ENCODE results near the gene PTPRR. TPM values are rescaled to one million over a fixed set of nuclear protein-coding genes. Genes with fewer than 3 reads are reported as not detected.

PTPRR gene
- total RNA-seq, 2 experiments from 2014 or later, result not detected

DNA sequence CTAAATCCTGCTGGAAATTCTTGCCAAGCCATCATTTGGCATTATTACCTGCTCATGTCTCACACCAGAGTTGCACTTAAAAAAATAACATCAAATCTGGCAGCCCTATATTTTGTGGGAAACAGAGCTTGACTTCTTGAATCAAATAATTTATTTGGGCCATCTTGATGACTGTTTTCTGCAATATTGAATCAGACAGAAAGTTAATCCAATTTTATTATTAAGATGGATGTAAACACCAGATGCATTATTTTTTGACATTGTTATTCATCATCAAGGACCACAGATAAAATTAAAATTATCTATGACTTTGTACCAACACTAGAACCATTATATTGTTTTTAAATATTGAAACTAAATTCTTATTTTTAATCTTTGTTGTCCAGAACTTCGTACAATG is 132.9 kb downstream of the PTPRR start:
- no peaks in the 10 kb centered on the region for H3K9me2 ChIP-seq (ENCODE audit: insufficient read depth, low read length)
- H3K4me2 ChIP-seq (ENCODE audit: low read length), result no peak overlapping the region
- H3K4me3 ChIP-seq (ENCODE audit: low read depth, low read length, poor library complexity, severe bottlenecking), result no peak overlapping the region
- H3K27ac ChIP-seq (ENCODE audit: low read depth, low read length, poor library complexity, severe bottlenecking), result no peak overlapping the region
- intact Hi-C loops (cut with micrococcal nuclease; ENCODE audit: unreplicated experiment), result no loop called here
- no peaks in the 10 kb centered on the region for H3K4me1 ChIP-seq (ENCODE audit: insufficient read depth, low read length, poor library complexity, severe bottlenecking)
- H3K9me3 ChIP-seq (ENCODE audit: low read length), result no peaks in the 10 kb centered on the region
- TF ChIP-seq EZH2phosphoT487 (IDR thresholded peaks at IDR 0.05; ENCODE audit: borderline replicate concordance, low read depth, low read length), result no peak
- TF ChIP-seq, protein P1, sequence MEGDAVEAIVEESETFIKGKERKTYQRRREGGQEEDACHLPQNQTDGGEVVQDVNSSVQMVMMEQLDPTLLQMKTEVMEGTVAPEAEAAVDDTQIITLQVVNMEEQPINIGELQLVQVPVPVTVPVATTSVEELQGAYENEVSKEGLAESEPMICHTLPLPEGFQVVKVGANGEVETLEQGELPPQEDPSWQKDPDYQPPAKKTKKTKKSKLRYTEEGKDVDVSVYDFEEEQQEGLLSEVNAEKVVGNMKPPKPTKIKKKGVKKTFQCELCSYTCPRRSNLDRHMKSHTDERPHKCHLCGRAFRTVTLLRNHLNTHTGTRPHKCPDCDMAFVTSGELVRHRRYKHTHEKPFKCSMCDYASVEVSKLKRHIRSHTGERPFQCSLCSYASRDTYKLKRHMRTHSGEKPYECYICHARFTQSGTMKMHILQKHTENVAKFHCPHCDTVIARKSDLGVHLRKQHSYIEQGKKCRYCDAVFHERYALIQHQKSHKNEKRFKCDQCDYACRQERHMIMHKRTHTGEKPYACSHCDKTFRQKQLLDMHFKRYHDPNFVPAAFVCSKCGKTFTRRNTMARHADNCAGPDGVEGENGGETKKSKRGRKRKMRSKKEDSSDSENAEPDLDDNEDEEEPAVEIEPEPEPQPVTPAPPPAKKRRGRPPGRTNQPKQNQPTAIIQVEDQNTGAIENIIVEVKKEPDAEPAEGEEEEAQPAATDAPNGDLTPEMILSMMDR (conservative IDR thresholded peaks at IDR 0.05; ENCODE audit: low read length), result no peak
- BruUV-seq (replicated peaks), result no TSS peak
- H3K36me3 ChIP-seq (ENCODE audit: insufficient read depth, low read length), result no peaks in the 10 kb centered on the region
- no peak overlapping the region for H2AFZ ChIP-seq (ENCODE audit: low read length)
- ChIA-PET POLR2A (no interaction called here), CTCF (ENCODE audit: unreplicated experiment) (no interaction called here)
- no peak for DNase-seq (ENCODE audit: low spot score)
- H3K79me2 ChIP-seq (ENCODE audit: insufficient read depth, low read depth, low read length), result no peaks in the 10 kb centered on the region
- no peaks in the 10 kb centered on the region for H4K20me1 ChIP-seq (ENCODE audit: insufficient read depth, low read length)

DNA sequence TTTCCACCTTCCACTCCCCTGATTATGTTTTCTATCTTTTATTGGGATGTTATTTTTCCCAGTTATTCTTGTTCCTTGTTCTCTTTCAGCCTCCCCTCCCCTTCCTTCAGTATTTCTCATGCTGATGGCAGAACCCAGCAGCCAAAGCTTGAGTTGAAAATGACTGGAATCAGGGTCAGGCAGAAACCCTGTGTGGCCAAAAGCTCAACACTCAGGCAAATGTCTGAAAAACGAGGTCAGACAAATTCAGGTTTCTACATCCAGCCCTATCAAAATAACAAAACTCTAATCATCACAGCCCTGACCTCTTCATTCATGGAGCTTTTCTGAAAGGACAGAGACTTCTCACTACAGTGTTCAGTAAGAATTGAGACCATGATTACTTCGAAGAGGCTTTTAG is 134.6 kb downstream of the PTPRR start:
- Histone ChIP-seq H3K9me2 (ENCODE audit: insufficient read depth, low read length) (no peaks in the 10 kb centered on the region), H3K4me3 (ENCODE audit: low read depth, low read length, poor library complexity, severe bottlenecking) (no peak overlapping the region), H2AFZ (ENCODE audit: low read length) (no peak overlapping the region), H3K36me3 (ENCODE audit: insufficient read depth, low read length) (no peaks in the 10 kb centered on the region), H3K4me2 (ENCODE audit: low read length) (no peak overlapping the region), H3K9me3 (ENCODE audit: low read length) (no peaks in the 10 kb centered on the region), H4K20me1 (ENCODE audit: insufficient read depth, low read length) (no peaks in the 10 kb centered on the region), H3K79me2 (ENCODE audit: insufficient read depth, low read depth, low read length) (no peaks in the 10 kb centered on the region), H3K4me1 (ENCODE audit: insufficient read depth, low read length, poor library complexity, severe bottlenecking) (no peaks in the 10 kb centered on the region), H3K27ac (ENCODE audit: low read depth, low read length, poor library complexity, severe bottlenecking) (no peak overlapping the region)
- ChIA-PET POLR2A (no interaction called here), CTCF (ENCODE audit: unreplicated experiment) (no interaction called here)
- no peak for TF ChIP-seq EZH2phosphoT487 (IDR thresholded peaks at IDR 0.05; ENCODE audit: borderline replicate concordance, low read depth, low read length)
- intact Hi-C loops (cut with micrococcal nuclease; ENCODE audit: unreplicated experiment), result no loop called here
- DNase-seq (ENCODE audit: low spot score), result no peak
- no TSS peak for BruUV-seq (replicated peaks)

- BruUV-seq (replicated peaks), result no TSS peak
- Histone ChIP-seq H3K4me3 (ENCODE audit: low read depth, low read length, poor library complexity, severe bottlenecking) (no peak overlapping the region), H3K36me3 (ENCODE audit: insufficient read depth, low read length) (no peaks in the 10 kb centered on the region), H3K79me2 (ENCODE audit: insufficient read depth, low read depth, low read length) (no peaks in the 10 kb centered on the region), H3K9me3 (ENCODE audit: low read length) (no peaks in the 10 kb centered on the region), H3K4me1 (ENCODE audit: insufficient read depth, low read length, poor library complexity, severe bottlenecking) (no peaks in the 10 kb centered on the region), H3K4me2 (ENCODE audit: low read length) (no peak overlapping the region), H3K9me2 (ENCODE audit: insufficient read depth, low read length) (no peaks in the 10 kb centered on the region), H4K20me1 (ENCODE audit: insufficient read depth, low read length) (no peaks in the 10 kb centered on the region), H2AFZ (ENCODE audit: low read length) (no peak overlapping the region), H3K27ac (ENCODE audit: low read depth, low read length, poor library complexity, severe bottlenecking) (no peak overlapping the region)
- TF ChIP-seq, protein P1 (conservative IDR thresholded peaks at IDR 0.05; ENCODE audit: low read length), result no peak
- no peak for TF ChIP-seq EZH2phosphoT487 (IDR thresholded peaks at IDR 0.05; ENCODE audit: borderline replicate concordance, low read depth, low read length)
- ChIA-PET CTCF (ENCODE audit: unreplicated experiment) (no interaction called here), POLR2A (interaction anchor here (1.6 kb wide), 1 partner anchor 11 kb away, joined by 3 read pairs; no protein-coding TSS in a partner anchor)
- DNase-seq (ENCODE audit: low spot score), result no peak
- intact Hi-C loops (cut with micrococcal nuclease; ENCODE audit: unreplicated experiment), result no loop called here
These were observed 136.4 kb downstream of the PTPRR start for GRCh38 chr12:70784042-70784668.
